Chondrocyte (in vitro differentiated cells): Measurements from ENCODE around the gene SLC22A1. TPM values are rescaled to one million over a fixed set of nuclear protein-coding genes. Genes with fewer than 3 reads are reported as not detected.
"Not testable (repeated sequence)": the region's sequence is repeated elsewhere in the genome, so short reads cannot be mapped to it uniquely, and the experiment has no call there.

Source experiments
- DNase-seq: peaks from one replicate; pipeline ENCODE4 v3.0.0; 2021; ENCODE audit warnings: mixed read lengths, low spot score
- H3K27ac Mint-ChIP-seq: one replicate; pipeline ENCODE4 v1.8.0; 2021; ENCODE audit warnings: mild to moderate bottlenecking, moderate library complexity, mixed read lengths; ENCODE audit not compliant: unreplicated experiment
- H3K27me3 Mint-ChIP-seq: 2 replicates; pipeline ENCODE4 v1.8.0; 2021; ENCODE audit warnings: low read depth, mixed read lengths
- H3K36me3 Mint-ChIP-seq: 2 replicates; pipeline ENCODE4 v1.8.0; 2021; ENCODE audit warnings: low read depth, mixed read lengths
- H3K4me1 Mint-ChIP-seq: 2 replicates; pipeline ENCODE4 v1.8.0; 2021; ENCODE audit warnings: low read depth, mild to moderate bottlenecking, mixed read lengths
- H3K4me3 Mint-ChIP-seq: one replicate; pipeline ENCODE4 v1.8.0; 2021; ENCODE audit warnings: mild to moderate bottlenecking, moderate library complexity, mixed read lengths; ENCODE audit not compliant: unreplicated experiment
- H3K9me3 Mint-ChIP-seq: 2 replicates; pipeline ENCODE4 v1.8.0; 2021; ENCODE audit warnings: low read depth, mixed read lengths
- CTCF ChIP-seq: fragments of 200-600 bp; sonication (generic); IDR thresholded peaks from 2 replicates; pipeline ENCODE4 v1.5.0; 2021; ENCODE audit warnings: antibody characterized with exemption, mild to moderate bottlenecking, moderate library complexity
- total RNA-seq: library from RNA; stranded (reverse); gene quantifications from 3 replicates; pipeline ENCODE4 v1.2.1, GENCODE V29; 2021

The SLC22A1 gene
- total RNA-seq, 1 donor from 2014 or later: 2.9 TPM

- Mint-ChIP-seq H3K27ac (no peak overlapping the region), H3K36me3 (peaks cover 34% of the 10 kb centered on the region), H3K4me3 (no peak overlapping the region), H3K9me3 (no peaks in the 10 kb centered on the region), H3K27me3 (no peaks in the 10 kb centered on the region), H3K4me1 (peaks cover 8% of the 10 kb centered on the region)
- no peak for DNase-seq
- TF ChIP-seq CTCF: no peak
Observed at GRCh38 chr6:160088784-160089533, 32.7 kb upstream of the SLC22A1 start.

GRCh38 chr6:160089534-160089897 is 32.1 kb upstream of the SLC22A1 start:
- Mint-ChIP-seq H3K4me3 (no peak overlapping the region), H3K36me3 (peaks cover 33% of the 10 kb centered on the region), H3K9me3 (no peaks in the 10 kb centered on the region), H3K27ac (no peak overlapping the region), H3K27me3 (no peaks in the 10 kb centered on the region), H3K4me1 (peaks cover 8% of the 10 kb centered on the region)
- DNase-seq: no peak
- TF ChIP-seq CTCF: no peak

DNA sequence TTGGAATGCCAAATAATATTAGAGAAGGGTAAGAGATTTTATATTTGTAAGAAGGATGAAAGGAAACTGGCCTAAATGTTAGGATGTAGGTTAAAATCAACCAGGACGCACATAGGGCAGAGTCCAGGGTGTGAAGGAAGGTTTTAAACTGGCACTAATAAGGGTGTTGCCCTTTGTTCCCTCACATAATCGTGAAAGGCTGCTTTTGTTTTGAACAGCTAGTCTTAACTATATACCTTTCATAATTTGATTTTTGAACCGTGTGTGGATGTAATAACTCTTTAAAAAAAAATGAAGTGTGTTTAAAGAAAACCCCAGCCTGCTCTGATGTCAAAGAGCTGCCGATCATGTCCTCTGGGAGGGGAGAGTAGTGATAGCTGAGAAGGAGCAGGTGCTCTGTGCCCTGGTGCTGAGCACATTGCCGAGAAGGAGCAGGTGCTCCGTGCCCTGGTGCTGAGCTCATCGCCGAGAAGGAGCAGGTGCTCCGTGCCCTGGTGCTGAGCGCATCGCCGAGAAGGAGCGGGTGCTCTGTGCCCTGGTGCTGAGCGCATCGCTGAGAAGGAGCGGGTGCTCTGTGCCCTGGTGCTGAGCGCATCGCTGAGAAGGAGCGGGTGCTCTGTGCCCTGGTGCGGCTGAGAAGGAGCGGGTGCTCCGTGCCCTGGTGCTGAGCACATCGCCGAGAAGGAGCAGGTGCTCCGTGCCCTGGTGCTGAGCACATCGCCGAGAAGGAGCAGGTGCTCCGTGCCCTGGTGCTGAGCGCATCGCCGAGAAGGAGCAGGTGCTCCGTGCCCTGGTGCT is 31.0 kb upstream of the SLC22A1 start:
- peaks cover 31% of the 10 kb centered on the region for H3K36me3 Mint-ChIP-seq
- H3K4me1 Mint-ChIP-seq, DNase-seq, H3K9me3 Mint-ChIP-seq, H3K4me3 Mint-ChIP-seq, H3K27ac Mint-ChIP-seq, H3K27me3 Mint-ChIP-seq: not testable (repeated sequence)

GRCh38 chr6:160092176-160092575 is 29.4 kb upstream of the SLC22A1 start:
- not testable (repeated sequence) for H3K27ac Mint-ChIP-seq, H3K4me3 Mint-ChIP-seq, H3K9me3 Mint-ChIP-seq, H3K27me3 Mint-ChIP-seq, DNase-seq, H3K4me1 Mint-ChIP-seq
- H3K36me3 Mint-ChIP-seq: peaks cover 39% of the 10 kb centered on the region

DNA sequence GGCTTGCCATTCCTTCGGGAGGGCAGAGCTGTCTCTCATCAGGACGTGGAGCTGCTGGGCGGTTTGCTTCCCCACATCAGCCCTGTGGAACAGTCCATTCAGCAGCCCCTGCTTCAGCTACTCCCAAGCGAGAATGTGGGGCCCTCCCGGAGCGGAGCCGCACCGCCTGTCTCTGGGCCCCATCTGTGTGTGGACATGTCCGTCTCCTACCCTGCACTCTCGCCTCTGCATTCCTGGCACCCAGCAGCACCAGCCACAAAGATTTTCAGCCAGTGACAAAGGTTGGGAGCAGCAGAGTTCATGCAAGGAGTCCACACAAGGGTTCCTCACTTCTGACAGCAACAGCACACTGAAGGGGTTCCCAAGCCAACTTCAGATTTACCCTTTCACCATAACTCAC is 29.0 kb upstream of the SLC22A1 start:
- peaks cover 39% of the 10 kb centered on the region for H3K36me3 Mint-ChIP-seq
- TF ChIP-seq CTCF: no peak

DNA sequence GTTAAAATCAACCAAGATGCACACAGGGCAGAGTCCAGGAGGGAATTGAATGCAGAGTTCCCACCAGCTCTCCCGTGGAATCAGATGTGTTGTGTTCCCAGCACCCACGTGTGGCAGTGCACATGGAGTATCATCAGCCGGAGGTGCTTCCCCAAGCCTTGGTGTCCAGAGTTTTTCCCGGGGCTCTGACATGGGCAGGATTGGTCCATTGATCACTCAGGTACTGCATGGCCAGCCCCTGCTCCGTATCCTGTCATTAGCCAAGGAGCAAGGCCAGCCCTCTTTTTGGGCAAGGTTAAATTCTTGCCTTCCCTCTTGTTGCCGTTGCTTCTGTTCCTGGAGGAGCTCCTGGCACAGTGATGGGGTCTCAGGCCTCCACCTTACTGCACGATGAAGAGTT is 28.6 kb upstream of the SLC22A1 start:
- Mint-ChIP-seq H3K4me1 (peaks cover 7% of the 10 kb centered on the region), H3K27me3 (no peaks in the 10 kb centered on the region), H3K9me3 (no peaks in the 10 kb centered on the region), H3K36me3 (peaks cover 40% of the 10 kb centered on the region), H3K4me3 (no peak overlapping the region), H3K27ac (no peak overlapping the region)
- TF ChIP-seq CTCF: no peak
- no peak for DNase-seq

More for the DNA sequence above, 29.0 kb upstream of the SLC22A1 start:
- DNase-seq: no peak
- H3K9me3 Mint-ChIP-seq: no peaks in the 10 kb centered on the region
- no peak overlapping the region for H3K27ac Mint-ChIP-seq
- no peaks in the 10 kb centered on the region for H3K27me3 Mint-ChIP-seq
- H3K4me1 Mint-ChIP-seq: peaks cover 8% of the 10 kb centered on the region
- no peak overlapping the region for H3K4me3 Mint-ChIP-seq
